GM13976 (cell line): ENCODE results near the gene SOAT2.

Experiments
- DNase-seq: peaks from one replicate; pipeline ENCODE4 v3.0.0; 2012; ENCODE audit warnings: low spot score
- CTCF ChIP-seq: IDR thresholded peaks from 2 replicates; pipeline ENCODE4 v1.5.1; 2012; ENCODE audit warnings: borderline replicate concordance, mild to moderate bottlenecking; ENCODE audit not compliant: insufficient read depth; ENCODE audit errors: extremely low read depth, missing control alignments, control extremely low read depth
- in situ Hi-C: fragments of 300-500 bp; cut with MboI; formaldehyde crosslinking; loops from one replicate; pipeline ENCODE4 v1.12.0; 2022; ENCODE audit warnings: low sequenced_read_pairs, mixed read lengths, inconsistent platforms; ENCODE audit not compliant: unreplicated experiment

Gene SOAT2

DNA sequence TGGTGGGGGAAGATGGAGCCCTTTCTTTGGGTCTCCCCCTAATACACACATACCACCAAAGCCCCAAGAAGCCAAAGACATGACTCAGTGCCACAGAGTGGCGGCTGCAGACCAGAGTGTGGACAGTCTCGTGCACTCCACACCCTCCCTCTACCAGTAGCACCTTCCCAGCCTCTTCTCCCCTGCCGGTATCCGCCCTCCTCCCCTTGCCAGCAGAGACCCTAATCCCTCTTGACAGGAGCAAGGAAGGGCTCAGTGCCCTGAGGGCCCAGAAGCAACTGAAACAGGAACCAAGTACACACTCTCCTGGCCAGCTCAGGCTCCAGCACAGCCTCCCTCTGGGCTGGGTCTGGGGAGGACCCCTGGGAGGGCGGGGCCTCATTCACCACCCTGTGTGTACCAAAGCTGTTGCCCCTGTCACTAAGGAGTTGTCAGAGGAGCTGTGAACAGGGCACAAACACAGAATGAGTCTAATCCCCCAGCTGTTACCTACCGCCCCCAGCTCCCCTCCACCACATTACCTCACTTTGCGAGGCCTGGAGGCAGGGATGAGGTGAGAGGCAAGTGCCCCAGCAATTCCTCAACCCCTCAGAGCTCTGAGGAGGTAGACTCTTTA, 32.3 kb upstream of the SOAT2 start:
- no peak for TF ChIP-seq CTCF
- in situ Hi-C loops = no loop called here
- no peak for DNase-seq

- no peak for DNase-seq
- TF ChIP-seq CTCF = no peak
- in situ Hi-C loops = no loop called here
Observed at GRCh38 chr12:53071591-53072551, 31.4 kb upstream of the SOAT2 start.

DNA sequence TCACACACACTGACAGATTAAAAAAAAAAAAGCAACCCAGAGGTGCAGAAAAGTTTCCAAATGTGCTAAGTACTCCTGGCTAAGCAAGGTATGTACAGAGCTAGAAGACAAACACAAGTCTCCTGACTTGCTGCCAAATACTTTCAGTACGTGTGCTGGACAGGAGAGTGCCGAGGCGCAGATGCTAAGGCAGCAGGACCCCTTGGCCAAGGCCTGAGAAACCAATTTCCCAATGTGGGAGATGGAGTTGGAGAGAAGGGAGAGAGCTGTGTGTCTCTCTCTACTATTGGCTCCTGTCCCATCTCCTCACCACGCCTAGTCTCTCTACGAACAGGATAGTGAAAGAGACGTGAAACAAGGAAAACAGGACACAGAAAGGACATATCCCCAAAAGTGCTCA, 29.4 kb upstream of the SOAT2 start:
- DNase-seq = no peak
- no peak for TF ChIP-seq CTCF
- in situ Hi-C loops = no loop called here

DNA sequence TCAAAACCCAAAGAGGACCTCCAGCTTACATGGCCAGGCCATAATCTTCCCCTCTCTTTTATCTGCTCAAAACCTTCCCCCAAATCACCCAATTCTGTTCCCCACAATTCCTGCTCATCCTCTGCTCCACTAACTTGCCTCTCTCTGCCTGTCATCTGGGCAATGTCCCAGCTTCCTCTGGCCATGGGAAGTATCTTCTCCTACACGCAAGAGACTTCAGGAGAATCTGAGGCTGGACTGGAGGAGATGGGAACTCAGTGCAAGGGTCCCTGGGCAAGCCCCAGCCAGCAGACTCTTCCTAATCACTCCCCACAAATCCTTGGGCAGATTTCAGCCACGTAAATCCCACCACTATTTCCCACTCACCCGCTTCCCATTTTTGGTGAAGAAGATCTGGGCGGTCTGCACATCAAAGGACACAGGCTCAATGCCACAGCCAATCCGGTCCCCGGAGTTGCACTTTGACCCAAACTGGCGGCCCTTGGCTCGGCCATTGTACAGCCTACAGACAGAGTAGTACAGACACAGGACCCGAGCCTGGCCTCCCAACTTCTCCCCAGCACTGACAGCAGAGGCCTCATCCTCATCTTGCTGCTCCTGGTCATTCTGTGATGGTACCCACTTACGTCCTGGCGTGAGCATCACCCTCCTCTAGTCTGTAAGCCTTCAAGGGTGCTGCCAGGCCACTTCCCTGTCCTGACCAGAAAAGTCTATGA, 28.8 kb upstream of the SOAT2 start:
- TF ChIP-seq CTCF = no peak
- no peak for DNase-seq
- in situ Hi-C loops = no loop called here

GRCh38 chr12:53074999-53075370, 28.3 kb upstream of the SOAT2 start:
- TF ChIP-seq CTCF = no peak
- in situ Hi-C loops = no loop called here
- no peak for DNase-seq

GRCh38 chr12:53076461-53076860, 26.8 kb upstream of the SOAT2 start:
- TF ChIP-seq CTCF = no peak
- in situ Hi-C loops = no loop called here
- DNase-seq = no peak
